Measurements from ENCODE around the gene ANP32A. TPM values are rescaled to one million over a fixed set of nuclear protein-coding genes. Genes with fewer than 3 reads are reported as not detected.
"Not testable (repeated sequence)": the region's sequence is repeated elsewhere in the genome, so short reads cannot be mapped to it uniquely, and the experiment has no call there.

ANP32A gene
- total RNA-seq, 1 donor from 2014 or later, result 100 TPM

DNA sequence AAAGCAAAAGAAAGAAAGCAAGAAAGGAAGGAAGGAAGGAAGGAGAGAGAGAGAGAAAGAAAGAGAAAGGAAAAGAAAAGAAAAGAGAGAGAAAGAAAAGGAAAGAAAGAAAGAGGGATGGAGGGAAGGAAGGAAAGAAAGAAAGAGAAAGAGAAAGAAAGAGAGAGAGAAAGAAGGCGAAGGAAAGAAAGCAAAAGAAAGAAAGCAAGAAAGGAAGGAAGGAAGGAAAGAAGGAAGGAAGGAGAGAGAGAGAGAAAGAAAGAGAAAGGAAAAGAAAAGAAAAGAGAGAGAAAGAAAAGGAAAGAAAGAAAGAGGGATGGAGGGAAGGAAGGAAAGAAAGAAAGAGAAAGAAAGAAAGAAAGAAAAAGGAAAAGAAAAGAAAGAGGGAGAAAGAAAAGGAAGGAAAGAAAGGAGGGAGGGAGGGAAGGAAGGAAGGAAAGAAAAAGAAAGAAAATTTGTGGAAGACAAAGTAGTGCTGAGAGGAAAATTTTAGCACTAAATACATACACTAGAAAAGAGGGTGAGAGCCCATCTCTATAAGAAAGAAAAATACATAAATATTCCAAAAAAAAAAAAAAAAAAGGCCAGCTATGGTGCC is 60.6 kb downstream of the ANP32A start:
- DNase-seq (ENCODE audit: extremely low read depth, low read depth, low spot score), result not testable (repeated sequence)

DNA sequence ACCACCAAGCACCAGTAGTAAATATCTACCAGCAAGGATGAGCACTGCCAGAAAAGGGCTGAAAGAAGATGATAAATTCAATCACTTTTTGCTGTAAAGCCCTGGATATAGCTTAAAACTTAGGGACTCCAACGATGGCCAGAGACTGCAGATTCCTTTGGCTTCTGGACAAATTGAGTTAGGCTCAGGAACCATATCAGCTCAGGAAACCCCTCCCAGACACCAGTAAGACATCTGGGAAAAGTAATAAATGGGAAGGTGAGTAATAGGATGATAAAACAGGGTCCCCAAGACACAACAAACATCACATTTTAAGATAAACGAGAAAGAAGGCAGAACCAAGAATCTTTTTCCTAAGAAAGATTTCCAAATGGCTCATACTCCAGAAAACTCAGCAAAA is 65.0 kb downstream of the ANP32A start:
- DNase-seq (ENCODE audit: extremely low read depth, low read depth, low spot score), result no peak

DNA sequence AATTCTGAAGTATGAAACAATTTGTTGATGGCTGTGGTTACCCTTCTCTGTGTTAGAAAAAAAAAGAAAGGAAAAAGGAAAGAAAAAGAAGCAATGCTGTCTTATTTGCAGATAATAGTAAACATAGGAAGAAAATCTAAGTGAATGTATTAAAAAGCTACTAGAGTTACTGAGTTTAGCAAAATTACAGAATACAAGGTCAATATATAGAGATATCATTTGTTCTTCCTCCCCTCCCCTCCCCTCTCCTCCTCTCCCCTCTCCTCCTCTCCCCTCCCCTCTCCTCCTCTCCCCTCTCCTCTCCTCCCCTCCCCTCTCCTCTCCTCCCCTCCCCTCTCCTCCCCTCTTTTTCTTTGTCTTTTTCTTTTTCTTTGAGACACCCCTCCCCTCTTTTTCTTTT is 69.1 kb downstream of the ANP32A start:
- no peak for DNase-seq (ENCODE audit: extremely low read depth, low read depth, low spot score)

DNA sequence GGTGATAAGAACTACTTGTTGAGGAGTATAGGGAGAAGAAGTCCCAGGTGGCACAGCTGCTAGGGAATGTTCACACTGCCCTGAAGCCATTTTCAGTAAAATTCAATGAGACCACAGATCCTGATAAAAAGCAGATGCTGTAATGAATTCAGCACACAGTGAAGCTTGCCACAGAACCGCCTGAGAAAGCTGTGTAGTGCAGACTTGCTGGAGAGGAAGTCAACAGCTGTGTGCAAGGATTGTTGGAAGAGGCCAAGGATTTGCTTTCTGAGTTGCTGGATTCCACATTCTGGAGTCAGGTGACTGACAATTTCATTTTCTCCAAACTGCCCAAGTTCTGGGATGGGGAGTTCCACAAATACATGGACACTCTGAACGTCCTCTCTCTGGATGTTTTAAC is 70.9 kb downstream of the ANP32A start:
- DNase-seq (ENCODE audit: extremely low read depth, low read depth, low spot score), result no peak

DNA sequence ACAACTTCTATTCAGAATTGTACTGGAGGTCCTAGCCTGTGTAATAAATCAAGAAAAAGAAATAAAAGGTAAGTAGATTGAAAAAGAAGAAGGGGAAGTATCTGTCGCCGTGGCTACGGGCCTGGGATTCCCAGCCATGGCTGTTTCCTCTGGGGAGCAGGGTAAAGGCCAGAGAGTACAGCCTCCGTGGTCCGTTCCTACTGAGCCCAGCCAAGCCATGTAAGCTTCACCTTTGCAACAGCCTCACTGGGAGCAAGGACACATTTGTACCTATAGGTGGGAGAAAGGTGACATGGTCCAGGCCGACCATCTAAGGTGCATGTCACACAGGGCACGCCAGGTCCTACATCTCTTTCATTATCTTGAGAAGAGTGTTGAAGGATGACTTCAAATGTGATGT is 71.3 kb downstream of the ANP32A start:
- DNase-seq (ENCODE audit: extremely low read depth, low read depth, low spot score), result no peak

DNA sequence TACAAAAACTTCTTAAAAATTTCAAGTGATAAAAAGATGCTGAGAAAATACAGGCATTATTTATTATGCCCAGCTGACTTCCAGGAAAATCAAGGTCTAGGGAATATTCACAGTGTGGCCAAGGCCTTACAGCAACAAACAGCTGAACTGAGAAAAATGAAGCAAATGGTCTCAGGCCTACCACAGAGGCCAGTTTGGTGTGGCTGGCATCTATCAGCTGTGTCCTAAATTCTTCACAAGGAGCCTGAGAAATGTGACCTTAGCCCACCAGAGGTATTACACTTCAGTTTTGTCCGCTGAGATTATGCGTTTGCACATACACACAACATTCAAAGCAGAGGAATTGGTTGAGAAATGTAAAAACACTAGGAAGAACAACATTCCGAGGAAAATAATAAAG is 77.4 kb downstream of the ANP32A start:
- no peak for DNase-seq (ENCODE audit: extremely low read depth, low read depth, low spot score)

DNA sequence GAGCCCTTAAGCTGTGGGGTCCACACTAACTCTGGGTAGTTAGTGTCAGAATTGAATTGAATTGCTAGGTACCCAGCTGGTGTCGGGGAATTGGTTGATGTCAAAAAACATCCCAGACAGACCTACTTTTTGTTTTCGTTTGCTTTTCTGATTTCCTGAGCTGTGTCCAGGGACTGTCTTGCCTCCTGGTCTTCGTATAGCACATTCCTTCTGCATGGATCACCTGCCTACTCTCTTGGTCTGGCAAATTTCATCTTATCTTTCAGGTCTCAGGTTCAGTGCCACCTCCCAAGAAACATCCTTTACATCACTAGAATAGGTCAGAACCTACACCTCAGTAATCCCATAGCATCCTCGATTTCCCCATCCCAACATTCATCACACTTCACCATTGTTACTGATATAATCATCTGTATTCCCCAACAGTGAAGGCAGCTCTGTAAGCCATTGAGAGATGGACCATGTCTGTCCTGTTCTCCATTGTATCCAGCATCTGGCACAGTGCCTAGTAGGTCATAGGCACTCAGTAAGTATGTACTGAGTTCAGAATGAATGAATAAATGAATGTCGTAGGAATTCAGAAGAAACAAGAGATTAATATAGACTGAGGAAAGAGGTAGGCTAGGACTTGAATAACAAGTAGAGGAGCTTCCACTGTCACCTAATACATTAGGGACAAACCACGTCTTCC is 81.2 kb downstream of the ANP32A start:
- DNase-seq (ENCODE audit: extremely low read depth, low read depth, low spot score), result no peak

DNA sequence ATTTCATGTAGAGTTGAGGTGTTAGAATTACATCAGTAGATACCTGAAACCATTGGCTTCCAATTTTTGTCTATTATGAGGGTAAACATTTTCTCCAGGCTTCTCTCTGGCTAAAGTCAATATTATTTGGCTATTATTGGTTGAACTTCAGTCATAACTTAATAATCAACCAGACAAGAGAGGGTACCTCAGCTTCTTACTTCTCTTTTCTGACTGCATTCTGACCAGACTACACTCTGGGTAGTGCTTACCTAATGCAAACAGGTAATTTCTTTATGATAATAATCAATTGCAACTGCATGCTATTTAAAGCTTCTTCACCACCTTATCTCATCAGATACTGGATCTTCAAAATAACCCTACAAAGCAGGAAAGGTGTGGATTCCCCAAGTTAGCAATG is 85.1 kb downstream of the ANP32A start:
- DNase-seq (ENCODE audit: extremely low read depth, low read depth, low spot score), result no peak

DNA sequence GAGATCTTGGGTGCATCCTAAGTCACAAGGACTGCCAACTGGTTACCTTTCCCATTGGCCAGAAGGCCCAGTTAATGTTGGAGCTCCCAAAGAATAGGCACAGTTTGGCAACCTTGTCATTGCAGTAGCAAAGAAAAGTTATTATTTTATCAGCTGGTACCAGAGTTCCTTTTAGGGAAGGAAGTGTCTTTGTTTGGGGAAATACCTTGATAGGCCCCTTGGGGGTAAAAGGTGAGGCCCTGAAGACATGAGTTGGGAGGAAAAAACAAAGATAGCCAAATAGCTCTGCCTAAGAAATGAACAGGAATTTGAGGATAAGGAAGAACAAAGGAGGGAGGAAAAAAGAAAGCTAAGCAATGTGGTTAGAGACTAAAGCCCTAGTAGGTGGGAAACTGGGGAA is 85.8 kb downstream of the ANP32A start:
- no peak for DNase-seq (ENCODE audit: extremely low read depth, low read depth, low spot score)

DNA sequence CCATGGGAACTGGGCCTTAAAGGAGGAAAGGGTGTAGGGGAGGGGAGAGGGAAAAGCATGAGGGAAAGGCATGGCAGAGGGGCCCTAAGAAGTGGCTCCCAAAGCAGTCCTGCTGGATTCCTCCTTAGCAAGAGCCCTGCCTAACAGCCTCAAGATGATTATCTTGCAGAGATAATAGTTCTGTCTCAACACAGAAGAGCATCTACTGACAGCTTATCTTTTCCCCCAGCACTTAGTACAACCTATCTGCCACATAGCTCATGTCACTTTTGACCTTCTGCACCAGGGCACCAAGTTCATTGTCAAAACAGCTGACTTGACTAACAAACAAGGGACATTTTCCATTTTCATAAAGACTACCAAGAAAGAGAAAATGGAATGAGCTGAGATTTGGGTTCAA is 86.3 kb downstream of the ANP32A start:
- no peak for DNase-seq (ENCODE audit: extremely low read depth, low read depth, low spot score)

DNA sequence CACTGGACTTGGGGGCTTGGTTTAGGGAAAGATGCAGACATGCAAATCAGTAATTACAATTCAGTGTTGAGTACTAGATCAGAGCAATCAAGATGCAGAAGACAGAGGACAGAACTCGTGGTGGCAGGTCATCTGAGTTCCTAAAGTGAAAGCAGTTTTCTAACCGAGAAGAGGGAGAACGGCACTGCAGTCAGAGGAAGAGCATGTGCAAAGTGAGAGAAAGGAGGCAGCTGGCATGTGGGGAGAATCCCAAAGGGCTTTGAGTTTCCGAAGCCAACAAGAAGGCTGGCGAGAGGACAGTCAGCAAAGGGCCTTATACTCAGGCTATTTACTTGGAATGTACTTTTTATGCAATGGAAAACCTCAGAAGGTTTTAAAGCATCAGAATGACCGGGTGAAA is 87.0 kb downstream of the ANP32A start:
- DNase-seq (ENCODE audit: extremely low read depth, low read depth, low spot score), result no peak

DNA sequence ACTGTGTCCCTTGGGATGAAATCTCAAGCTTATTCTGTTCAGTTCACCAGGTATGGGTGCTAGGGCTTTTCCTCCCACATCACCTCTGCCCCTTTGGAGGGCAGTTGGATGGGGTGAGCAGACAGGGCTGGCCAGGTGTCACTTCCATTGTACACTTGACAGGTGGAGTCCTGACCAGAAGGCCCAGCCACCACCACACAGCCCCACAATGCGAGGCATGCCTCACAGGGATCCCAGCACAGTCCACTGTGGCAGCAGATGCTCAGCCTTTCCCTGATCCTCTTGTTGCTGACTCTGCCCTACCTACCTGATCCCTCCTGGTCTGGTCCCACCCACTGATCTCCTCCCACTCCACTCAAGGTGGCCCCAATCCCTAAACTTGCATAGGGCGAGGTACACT is 88.2 kb downstream of the ANP32A start:
- DNase-seq (ENCODE audit: extremely low read depth, low read depth, low spot score), result no peak

DNA sequence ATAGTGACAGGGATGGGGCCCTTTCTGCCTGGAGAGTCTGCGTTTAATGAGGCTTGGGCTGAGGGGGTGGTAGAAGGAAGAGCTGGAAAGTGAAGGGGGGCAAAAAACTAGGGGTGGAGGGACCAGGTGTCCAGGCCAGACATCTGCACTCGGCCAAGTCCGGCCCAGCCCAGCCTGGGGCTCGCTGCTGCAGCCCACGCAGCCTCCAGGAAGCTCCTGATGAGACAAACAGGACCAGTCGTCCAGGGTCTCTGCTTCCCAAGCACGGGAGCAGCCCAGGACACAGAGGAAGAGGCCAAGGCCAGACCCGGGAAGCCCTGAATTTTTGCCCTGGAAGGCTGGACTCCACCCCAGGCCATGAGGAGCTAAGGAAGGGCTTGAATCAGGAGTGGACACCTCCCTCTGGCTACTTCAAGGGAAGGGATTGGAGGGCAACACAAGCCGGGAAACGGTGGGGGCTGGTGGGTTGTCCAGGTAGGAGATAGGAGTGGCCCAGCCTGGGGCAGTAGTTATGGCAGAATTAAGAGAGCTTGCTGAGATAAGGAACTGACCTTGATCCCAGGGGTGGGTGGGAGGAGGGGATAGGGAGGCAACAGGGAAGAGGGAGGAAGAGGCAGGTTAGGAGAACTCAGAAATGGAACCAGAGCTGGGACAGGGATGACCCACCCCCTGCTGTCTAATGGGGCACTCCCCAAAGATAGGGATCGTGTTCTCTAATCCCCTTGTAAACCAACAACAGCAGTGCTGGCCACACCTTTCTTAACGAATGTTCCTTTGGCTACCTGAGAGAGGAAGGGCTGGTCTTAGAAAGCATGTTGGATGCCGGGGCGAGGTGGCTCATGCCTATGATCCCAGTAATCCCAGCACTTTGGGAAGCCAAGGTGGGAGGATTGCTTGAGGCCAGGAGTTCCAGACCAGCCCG is 89.5 kb downstream of the ANP32A start:
- no peak for DNase-seq (ENCODE audit: extremely low read depth, low read depth, low spot score)

DNA sequence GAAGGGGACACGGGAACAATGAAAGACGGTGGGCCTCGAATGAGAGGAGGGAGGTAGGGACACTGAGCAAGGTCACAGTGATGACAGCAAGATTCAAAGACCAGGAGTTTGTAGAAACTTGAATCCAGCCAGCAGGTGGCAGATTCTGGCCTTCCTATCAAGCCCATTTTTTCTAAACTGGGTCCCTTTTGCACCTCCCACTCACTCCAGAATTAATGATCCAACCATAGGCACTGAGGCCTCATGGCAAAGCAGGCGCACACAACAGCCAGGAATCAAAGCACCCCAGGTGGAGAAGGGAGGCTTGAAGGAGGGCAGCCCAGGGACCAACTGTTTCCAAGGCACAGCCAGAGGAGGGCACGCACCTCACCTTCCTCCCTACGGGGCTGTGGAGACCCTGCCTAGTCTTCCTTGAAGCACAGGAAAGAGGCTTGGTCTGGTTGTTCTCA is 90.2 kb downstream of the ANP32A start:
- peak; percentile 39 for DNase-seq (ENCODE audit: extremely low read depth, low read depth, low spot score)

DNA sequence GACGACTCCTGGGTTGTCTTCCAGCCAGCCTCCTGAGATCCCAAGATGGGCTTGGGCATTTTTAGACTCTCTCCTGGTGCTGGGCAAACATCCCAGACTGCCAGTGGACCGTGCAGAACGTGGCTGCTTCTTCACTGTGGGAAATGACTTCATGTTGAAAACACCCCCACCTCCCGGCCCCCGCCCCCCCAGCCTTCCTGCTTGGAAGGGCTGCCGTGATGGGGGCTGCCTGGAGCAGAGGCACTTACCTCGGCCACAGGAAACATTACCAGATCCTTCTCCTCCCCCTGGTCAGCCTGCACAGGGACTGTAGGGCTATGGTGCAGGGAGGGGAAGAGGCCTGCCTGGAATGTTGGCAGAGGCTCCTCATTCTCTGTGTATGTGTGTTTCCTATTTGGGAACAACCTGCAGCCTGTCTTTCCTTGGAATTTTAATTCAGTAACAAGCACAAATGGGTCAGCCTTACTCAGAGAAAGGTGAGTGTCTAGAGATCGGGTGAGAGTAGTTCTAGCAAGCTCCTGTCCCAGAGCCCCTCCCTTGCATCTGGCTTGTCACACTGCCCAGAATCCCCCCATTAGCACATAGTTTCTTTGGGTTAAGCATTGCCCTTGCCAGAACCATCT is 90.8 kb downstream of the ANP32A start:
- no peak for DNase-seq (ENCODE audit: extremely low read depth, low read depth, low spot score)

Other genes starting within 250 kb of the ANP32A start
- 7.8 and 10.9 TPM in 2 replicates for gene CORO2B, start 241.9 kb downstream of the ANP32A start, total RNA-seq
- 0.92 and 1.5 TPM in 2 replicates for gene SPESP1, start 109.6 kb upstream of the ANP32A start, total RNA-seq
- gene NOX5, start 193.8 kb upstream of the ANP32A start, total RNA-seq, result 0.18 TPM in 1 of 2 replicates, not detected in the other